ENCODE results near the gene ICA1. TPM values are rescaled to one million over a fixed set of nuclear protein-coding genes. Genes with fewer than 3 reads are reported as not detected.

The ICA1 gene
- total and polyA plus RNA-seq, 2 of the 13 experiments (the other 11 are each of a cell fraction or from before 2014, with no cell fraction given) = 0.29 TPM; not detected in 1

DNA sequence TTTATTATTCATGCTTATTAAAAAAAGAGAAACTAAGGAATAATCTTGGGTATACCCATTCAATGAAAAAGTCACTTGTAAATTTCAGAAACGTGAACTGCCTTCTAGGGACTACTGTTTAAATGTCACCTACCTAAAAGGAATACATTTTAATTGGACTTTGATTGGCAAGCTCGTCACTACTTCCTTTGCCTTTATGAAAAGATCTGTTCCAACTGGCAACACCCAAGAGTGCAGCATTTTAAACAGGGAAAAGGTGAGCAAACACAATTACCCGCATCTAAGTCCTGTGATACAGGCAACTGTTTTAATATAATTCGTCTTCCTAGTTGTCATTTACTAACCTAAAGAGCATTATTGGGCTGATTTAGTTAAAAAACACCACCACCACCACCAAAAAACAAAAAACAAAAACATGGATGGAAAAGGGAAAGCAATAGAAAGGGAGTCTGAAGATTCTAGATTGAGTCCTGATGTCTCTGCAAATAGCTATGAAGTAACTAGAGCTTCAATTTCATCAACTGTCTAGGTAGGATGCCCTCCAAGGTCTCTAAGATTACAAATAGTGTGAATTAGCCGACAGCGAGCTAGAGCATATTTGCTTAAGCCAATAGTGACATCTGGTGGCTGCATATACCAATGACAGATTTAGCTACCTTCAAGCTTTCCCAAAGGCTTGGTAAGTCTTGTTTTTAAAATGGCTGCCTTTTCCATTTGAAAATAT, 33.8 kb upstream of the ICA1 start:
- no peak overlapping the region for H2AFZ ChIP-seq (ENCODE audit: low read length)
- ChIA-PET CTCF (ENCODE audit: low intra/inter-chr PET ratio, low total read pairs) (interaction anchor here (0.9 to 1.4 kb wide), 2 partner anchors 18 to 871 kb away, joined by 4 to 8 read pairs; no protein-coding TSS in a partner anchor), POLR2A (no interaction called here)
- no peaks in the 10 kb centered on the region for H3K4me1 ChIP-seq (ENCODE audit: insufficient read depth, low read length)
- peak; percentile 92 for ATAC-seq
- in situ Hi-C loops (cut with HindIII; ENCODE audit: extremely low pct_ligation_motif_present, low pct_unique_long_range_greater_than_20kb) (no loop called here), intact Hi-C loops (cut with micrococcal nuclease; ENCODE audit: unreplicated experiment) (loop anchor here (5.0 kb wide), 1 partner anchor 78 kb away; no protein-coding TSS in a partner anchor)
- H3K27ac ChIP-seq (ENCODE audit: extremely low read length, insufficient read depth, low read length) = no peak overlapping the region
- FAIRE-seq = peak; percentile 90
- 8% methylated on average over 6 of the region's 6 CpGs for WGBS (ENCODE audit: low lambda C conversion rate)
- no peak overlapping the region; the same call in 1 of the 2 replicates for H3K4me2 ChIP-seq (ENCODE audit: low read depth, low read length)
- no peaks in the 10 kb centered on the region for H3K9me3 ChIP-seq (ENCODE audit: low read length)
- no peak overlapping the region for H3K4me3 ChIP-seq (replicated peaks in 1 of 3; ENCODE audit: insufficient read depth in 1 of 3, low read depth in 2 of 3, low read length in 3 of 3)
- DNase-seq (ENCODE audit: low spot score) = peak; percentile 80
- no peaks in the 10 kb centered on the region for H3K27me3 ChIP-seq (ENCODE audit: control insufficient read depth in 1 of 2, insufficient read depth in 2 of 2, low read length in 2 of 2)
- H3K79me2 ChIP-seq (ENCODE audit: insufficient read depth, low read length) = no peaks in the 10 kb centered on the region
- no TSS peak for BruUV-seq (replicated peaks)
- H3K9ac ChIP-seq (ENCODE audit: insufficient read depth, low read depth, low read length) = no peak overlapping the region
- no peaks in the 10 kb centered on the region for H3K36me3 ChIP-seq (replicated peaks in 1 of 2; ENCODE audit: control insufficient read depth in 1 of 2, insufficient read depth in 2 of 2, low read length in 2 of 2)
- H4K20me1 ChIP-seq (ENCODE audit: insufficient read depth, low read length) = no peaks in the 10 kb centered on the region
- TF ChIP-seq SMC3 (IDR thresholded peaks at IDR 0.05; ENCODE audit: low read length) = peak; percentile 83
- TF ChIP-seq ZNF331 (CRISPR knock-in tag; IDR thresholded peaks at IDR 0.05) = 0 out of 2 replicates have a peak, but pooled peaks have one; percentile 30
- no peak for TF ChIP-seq FOXA1 (IDR thresholded peaks at IDR 0.05)
- peak; percentile 68 for TF ChIP-seq FOXA1 (CRISPR knock-in tag; IDR thresholded peaks at IDR 0.05)
- TF ChIP-seq DNMT1 (CRISPR knock-in tag; IDR thresholded peaks at IDR 0.05) = no peak
- TF ChIP-seq STAG1 (CRISPR knock-in tag; IDR thresholded peaks at IDR 0.05) = peak; percentile 78
- no peak for TF ChIP-seq ZNF790 (CRISPR knock-in tag; IDR thresholded peaks at IDR 0.05; ENCODE audit: borderline replicate concordance)
- peak; percentile 74 for TF ChIP-seq RAD21 (CRISPR knock-in tag; IDR thresholded peaks at IDR 0.05)
- TF ChIP-seq THAP11 (CRISPR knock-in tag; IDR thresholded peaks at IDR 0.05) = 0 out of 2 replicates have a peak, but pooled peaks have one; percentile 30
- TF ChIP-seq, protein P1, sequence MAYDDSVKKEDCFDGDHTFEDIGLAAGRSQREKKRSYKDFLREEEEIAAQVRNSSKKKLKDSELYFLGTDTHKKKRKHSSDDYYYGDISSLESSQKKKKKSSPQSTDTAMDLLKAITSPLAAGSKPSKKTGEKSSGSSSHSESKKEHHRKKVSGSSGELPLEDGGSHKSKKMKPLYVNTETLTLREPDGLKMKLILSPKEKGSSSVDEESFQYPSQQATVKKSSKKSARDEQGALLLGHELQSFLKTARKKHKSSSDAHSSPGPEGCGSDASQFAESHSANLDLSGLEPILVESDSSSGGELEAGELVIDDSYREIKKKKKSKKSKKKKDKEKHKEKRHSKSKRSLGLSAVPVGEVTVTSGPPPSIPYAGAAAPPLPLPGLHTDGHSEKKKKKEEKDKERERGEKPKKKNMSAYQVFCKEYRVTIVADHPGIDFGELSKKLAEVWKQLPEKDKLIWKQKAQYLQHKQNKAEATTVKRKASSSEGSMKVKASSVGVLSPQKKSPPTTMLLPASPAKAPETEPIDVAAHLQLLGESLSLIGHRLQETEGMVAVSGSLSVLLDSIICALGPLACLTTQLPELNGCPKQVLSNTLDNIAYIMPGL (CRISPR knock-in tag; IDR thresholded peaks at IDR 0.05; ENCODE audit: borderline replicate concordance in 1 of 2, low read depth in 1 of 2) = peak in 1 of 2 experiments; percentile 23; a peak in 1 of 4 replicates
- no peak for TF ChIP-seq ZNF234 (CRISPR knock-in tag; conservative IDR thresholded peaks at IDR 0.05)
- TF ChIP-seq, protein P2, sequence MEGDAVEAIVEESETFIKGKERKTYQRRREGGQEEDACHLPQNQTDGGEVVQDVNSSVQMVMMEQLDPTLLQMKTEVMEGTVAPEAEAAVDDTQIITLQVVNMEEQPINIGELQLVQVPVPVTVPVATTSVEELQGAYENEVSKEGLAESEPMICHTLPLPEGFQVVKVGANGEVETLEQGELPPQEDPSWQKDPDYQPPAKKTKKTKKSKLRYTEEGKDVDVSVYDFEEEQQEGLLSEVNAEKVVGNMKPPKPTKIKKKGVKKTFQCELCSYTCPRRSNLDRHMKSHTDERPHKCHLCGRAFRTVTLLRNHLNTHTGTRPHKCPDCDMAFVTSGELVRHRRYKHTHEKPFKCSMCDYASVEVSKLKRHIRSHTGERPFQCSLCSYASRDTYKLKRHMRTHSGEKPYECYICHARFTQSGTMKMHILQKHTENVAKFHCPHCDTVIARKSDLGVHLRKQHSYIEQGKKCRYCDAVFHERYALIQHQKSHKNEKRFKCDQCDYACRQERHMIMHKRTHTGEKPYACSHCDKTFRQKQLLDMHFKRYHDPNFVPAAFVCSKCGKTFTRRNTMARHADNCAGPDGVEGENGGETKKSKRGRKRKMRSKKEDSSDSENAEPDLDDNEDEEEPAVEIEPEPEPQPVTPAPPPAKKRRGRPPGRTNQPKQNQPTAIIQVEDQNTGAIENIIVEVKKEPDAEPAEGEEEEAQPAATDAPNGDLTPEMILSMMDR (CRISPR knock-in tag; IDR thresholded peaks at IDR 0.05) = peak; percentile 82
- TF ChIP-seq MEIS1 (CRISPR knock-in tag; IDR thresholded peaks at IDR 0.05; ENCODE audit: borderline replicate concordance) = no peak
- no peak for TF ChIP-seq SMARCC2 (IDR thresholded peaks at IDR 0.05)
- TF ChIP-seq, protein P3, sequence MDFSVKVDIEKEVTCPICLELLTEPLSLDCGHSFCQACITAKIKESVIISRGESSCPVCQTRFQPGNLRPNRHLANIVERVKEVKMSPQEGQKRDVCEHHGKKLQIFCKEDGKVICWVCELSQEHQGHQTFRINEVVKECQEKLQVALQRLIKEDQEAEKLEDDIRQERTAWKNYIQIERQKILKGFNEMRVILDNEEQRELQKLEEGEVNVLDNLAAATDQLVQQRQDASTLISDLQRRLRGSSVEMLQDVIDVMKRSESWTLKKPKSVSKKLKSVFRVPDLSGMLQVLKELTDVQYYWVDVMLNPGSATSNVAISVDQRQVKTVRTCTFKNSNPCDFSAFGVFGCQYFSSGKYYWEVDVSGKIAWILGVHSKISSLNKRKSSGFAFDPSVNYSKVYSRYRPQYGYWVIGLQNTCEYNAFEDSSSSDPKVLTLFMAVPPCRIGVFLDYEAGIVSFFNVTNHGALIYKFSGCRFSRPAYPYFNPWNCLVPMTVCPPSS (IDR thresholded peaks at IDR 0.05) = no peak
- no peak for TF ChIP-seq ZNF772 (CRISPR knock-in tag; IDR thresholded peaks at IDR 0.05)
- no peak for TF ChIP-seq ZNF775 (CRISPR knock-in tag; IDR thresholded peaks at IDR 0.05; ENCODE audit: borderline replicate concordance)
- TF ChIP-seq KAT8 (CRISPR knock-in tag; IDR thresholded peaks at IDR 0.05) = peak; percentile 74; the same call in 1 of the 2 replicates
- TF ChIP-seq SMAD1 (CRISPR knock-in tag; IDR thresholded peaks at IDR 0.05; ENCODE audit: borderline replicate concordance, low read depth) = no peak
- 0 out of 2 replicates have a peak, but pooled peaks have one; percentile 29 for TF ChIP-seq ZNF644 (CRISPR knock-in tag; IDR thresholded peaks at IDR 0.05; ENCODE audit: low read depth)
- peak; percentile 57; the same call in 1 of the 2 replicates for TF ChIP-seq FOXA3 (CRISPR knock-in tag; IDR thresholded peaks at IDR 0.05)
